ENCODE results near the gene C1orf198.

C1orf198 gene

GRCh38 chr1:230867903-230868735 is at the start of gene C1orf198:
TSS of gene C1orf198 (minus strand) at chr1:230868521. CDS start at chr1:230868512, 9 bp downstream.
- Histone ChIP-seq H3K4me3 (ENCODE audit: low read length) (peak within 1 kb of the TSS; percentile 91), H3K27ac (ENCODE audit: low read length) (no peak within 1 kb of the TSS), H3K36me3 (ENCODE audit: control insufficient read depth, insufficient read depth, low read length) (no peaks in the 10 kb centered on the region), H3K27me3 (ENCODE audit: control insufficient read depth, insufficient read depth, low read length) (peaks cover 3% of the 10 kb centered on the region; the same call in 1 of the 2 replicates), H3K4me1 (ENCODE audit: control insufficient read depth, insufficient read depth, low read length) (0 out of 2 replicates have a peak, but pooled peaks cover 1% of the 10 kb centered on the region), H3K9me3 (ENCODE audit: control insufficient read depth, insufficient read depth, low read length) (no peaks in the 10 kb centered on the region)
- no CpG with 5 or more reads among the region's 96 CpGs for WGBS (ENCODE audit: insufficient coverage, insufficient read length)
- DNase-seq (ENCODE audit: low read depth, low spot score), result no peak

- DNase-seq (ENCODE audit: low read depth, low spot score), result peak; percentile 70
- no peaks in the 10 kb centered on the region for H3K36me3 ChIP-seq (ENCODE audit: control insufficient read depth, insufficient read depth, low read length)
- H3K27ac ChIP-seq (ENCODE audit: low read length), result no peak overlapping the region
- H3K9me3 ChIP-seq (ENCODE audit: control insufficient read depth, insufficient read depth, low read length), result no peaks in the 10 kb centered on the region
- H3K27me3 ChIP-seq (ENCODE audit: control insufficient read depth, insufficient read depth, low read length), result no peaks in the 10 kb centered on the region
- no CpG with 5 or more reads among the region's 15 CpGs for WGBS (ENCODE audit: insufficient coverage, insufficient read length)
- H3K4me3 ChIP-seq (ENCODE audit: low read length), result no peak overlapping the region
- no peaks in the 10 kb centered on the region for H3K4me1 ChIP-seq (ENCODE audit: control insufficient read depth, insufficient read depth, low read length)
These were observed 49.2 kb upstream of the C1orf198 start for GRCh38 chr1:230917284-230918135.

- H3K9me3 ChIP-seq (ENCODE audit: control insufficient read depth, insufficient read depth, low read length), result no peaks in the 10 kb centered on the region
- no peak for DNase-seq (ENCODE audit: low read depth, low spot score)
- no peaks in the 10 kb centered on the region for H3K4me1 ChIP-seq (ENCODE audit: control insufficient read depth, insufficient read depth, low read length)
- H3K27me3 ChIP-seq (ENCODE audit: control insufficient read depth, insufficient read depth, low read length), result no peaks in the 10 kb centered on the region
- H3K36me3 ChIP-seq (ENCODE audit: control insufficient read depth, insufficient read depth, low read length), result no peaks in the 10 kb centered on the region
- no CpG with 5 or more reads among the region's 8 CpGs for WGBS (ENCODE audit: insufficient coverage, insufficient read length)
- H3K27ac ChIP-seq (ENCODE audit: low read length), result no peak overlapping the region
- H3K4me3 ChIP-seq (ENCODE audit: low read length), result no peak overlapping the region
These were observed 48.4 kb upstream of the C1orf198 start for GRCh38 chr1:230916587-230917283.

- DNase-seq (ENCODE audit: low read depth, low spot score), result no peak
- Histone ChIP-seq H3K4me1 (ENCODE audit: control insufficient read depth, insufficient read depth, low read length) (no peaks in the 10 kb centered on the region), H3K36me3 (ENCODE audit: control insufficient read depth, insufficient read depth, low read length) (no peaks in the 10 kb centered on the region), H3K27me3 (ENCODE audit: control insufficient read depth, insufficient read depth, low read length) (no peaks in the 10 kb centered on the region), H3K27ac (ENCODE audit: low read length) (no peak overlapping the region), H3K9me3 (ENCODE audit: control insufficient read depth, insufficient read depth, low read length) (no peaks in the 10 kb centered on the region), H3K4me3 (ENCODE audit: low read length) (no peak overlapping the region)
These were observed 46.8 kb upstream of the C1orf198 start for GRCh38 chr1:230915078-230915477.

GRCh38 chr1:230913496-230913895 is 45.2 kb upstream of the C1orf198 start:
- no peak overlapping the region for H3K4me3 ChIP-seq (ENCODE audit: low read length)
- H3K36me3 ChIP-seq (ENCODE audit: control insufficient read depth, insufficient read depth, low read length), result no peaks in the 10 kb centered on the region
- no peaks in the 10 kb centered on the region for H3K9me3 ChIP-seq (ENCODE audit: control insufficient read depth, insufficient read depth, low read length)
- H3K4me1 ChIP-seq (ENCODE audit: control insufficient read depth, insufficient read depth, low read length), result no peaks in the 10 kb centered on the region
- whole genome bisulfite sequencing (ENCODE audit: insufficient coverage, insufficient read length), result no CpG with 5 or more reads among the region's 2 CpGs
- H3K27me3 ChIP-seq (ENCODE audit: control insufficient read depth, insufficient read depth, low read length), result no peaks in the 10 kb centered on the region
- no peak for DNase-seq (ENCODE audit: low read depth, low spot score)
- H3K27ac ChIP-seq (ENCODE audit: low read length), result no peak overlapping the region

GRCh38 chr1:230910755-230911117 is 42.4 kb upstream of the C1orf198 start:
- H3K36me3 ChIP-seq (ENCODE audit: control insufficient read depth, insufficient read depth, low read length), result no peaks in the 10 kb centered on the region
- no peaks in the 10 kb centered on the region for H3K4me1 ChIP-seq (ENCODE audit: control insufficient read depth, insufficient read depth, low read length)
- DNase-seq (ENCODE audit: low read depth, low spot score), result no peak

GRCh38 chr1:230909974-230910754 is 41.8 kb upstream of the C1orf198 start:
- no peak for DNase-seq (ENCODE audit: low read depth, low spot score)
- Histone ChIP-seq H3K4me1 (ENCODE audit: control insufficient read depth, insufficient read depth, low read length) (no peaks in the 10 kb centered on the region), H3K9me3 (ENCODE audit: control insufficient read depth, insufficient read depth, low read length) (no peaks in the 10 kb centered on the region), H3K4me3 (ENCODE audit: low read length) (no peak overlapping the region), H3K27ac (ENCODE audit: low read length) (no peak overlapping the region), H3K27me3 (ENCODE audit: control insufficient read depth, insufficient read depth, low read length) (no peaks in the 10 kb centered on the region), H3K36me3 (ENCODE audit: control insufficient read depth, insufficient read depth, low read length) (no peaks in the 10 kb centered on the region)
- no CpG with 5 or more reads among the region's 13 CpGs for WGBS (ENCODE audit: insufficient coverage, insufficient read length)

More at GRCh38 chr1:230910755-230911117, 42.4 kb upstream of the C1orf198 start:
- Histone ChIP-seq H3K27me3 (ENCODE audit: control insufficient read depth, insufficient read depth, low read length) (no peaks in the 10 kb centered on the region), H3K27ac (ENCODE audit: low read length) (no peak overlapping the region), H3K9me3 (ENCODE audit: control insufficient read depth, insufficient read depth, low read length) (no peaks in the 10 kb centered on the region), H3K4me3 (ENCODE audit: low read length) (no peak overlapping the region)

GRCh38 chr1:230907472-230908205 is 39.3 kb upstream of the C1orf198 start:
- Histone ChIP-seq H3K4me1 (ENCODE audit: control insufficient read depth, insufficient read depth, low read length) (no peaks in the 10 kb centered on the region), H3K36me3 (ENCODE audit: control insufficient read depth, insufficient read depth, low read length) (no peaks in the 10 kb centered on the region), H3K9me3 (ENCODE audit: control insufficient read depth, insufficient read depth, low read length) (no peaks in the 10 kb centered on the region), H3K4me3 (ENCODE audit: low read length) (no peak overlapping the region), H3K27ac (ENCODE audit: low read length) (no peak overlapping the region), H3K27me3 (ENCODE audit: control insufficient read depth, insufficient read depth, low read length) (no peaks in the 10 kb centered on the region)
- no peak for DNase-seq (ENCODE audit: low read depth, low spot score)
- WGBS (ENCODE audit: insufficient coverage, insufficient read length), result no CpG with 5 or more reads among the region's 4 CpGs

GRCh38 chr1:230906226-230906625 is 37.9 kb upstream of the C1orf198 start:
- WGBS (ENCODE audit: insufficient coverage, insufficient read length), result no CpG with 5 or more reads among the region's 2 CpGs
- no peak overlapping the region for H3K27ac ChIP-seq (ENCODE audit: low read length)
- DNase-seq (ENCODE audit: low read depth, low spot score), result no peak
- H3K4me1 ChIP-seq (ENCODE audit: control insufficient read depth, insufficient read depth, low read length), result no peaks in the 10 kb centered on the region
- no peaks in the 10 kb centered on the region for H3K9me3 ChIP-seq (ENCODE audit: control insufficient read depth, insufficient read depth, low read length)
- no peaks in the 10 kb centered on the region for H3K36me3 ChIP-seq (ENCODE audit: control insufficient read depth, insufficient read depth, low read length)
- H3K4me3 ChIP-seq (ENCODE audit: low read length), result no peak overlapping the region
- H3K27me3 ChIP-seq (ENCODE audit: control insufficient read depth, insufficient read depth, low read length), result no peaks in the 10 kb centered on the region

Data from iPS DF 6.9 (cell line).